GM21723 (cell line): Measurements from ENCODE around the gene ZNF106.

Experiments used
- ATAC-seq: cut with Tn5 transposase; IDR thresholded peaks from one replicate; pipeline ENCODE4 v1.9.1; 2021; ENCODE audit warnings: mild to moderate bottlenecking, moderate library complexity; ENCODE audit not compliant: unreplicated experiment

Gene ZNF106

GRCh38 chr15:42409011-42409410 lies 81.9 kb downstream of the ZNF106 start:
- ATAC-seq = no peak

GRCh38 chr15:42408178-42408577 lies 82.8 kb downstream of the ZNF106 start:
- ATAC-seq = no peak

- no peak for ATAC-seq
Observed at GRCh38 chr15:42405863-42406482, 85.0 kb downstream of the ZNF106 start.

- ATAC-seq = no peak
Observed at GRCh38 chr15:42404461-42405235, 86.3 kb downstream of the ZNF106 start.

GRCh38 chr15:42403389-42403788 lies 87.6 kb downstream of the ZNF106 start:
- ATAC-seq = no peak

- ATAC-seq = no peak
Observed at GRCh38 chr15:42402455-42403205, 88.3 kb downstream of the ZNF106 start.

- ATAC-seq = no peak
Observed at GRCh38 chr15:42401544-42402454, 89.1 kb downstream of the ZNF106 start.

- ATAC-seq = no peak
Observed at GRCh38 chr15:42395838-42396237, 95.1 kb downstream of the ZNF106 start.

- no peak for ATAC-seq
Observed at GRCh38 chr15:42394106-42394505, 96.8 kb downstream of the ZNF106 start.

GRCh38 chr15:42392309-42393024 lies 98.5 kb downstream of the ZNF106 start:
- no peak for ATAC-seq

- ATAC-seq = no peak
Observed at GRCh38 chr15:42387603-42388002, 103.3 kb downstream of the ZNF106 start.

- ATAC-seq = no peak
Observed at GRCh38 chr15:42385980-42386700, 104.8 kb downstream of the ZNF106 start.

- no peak for ATAC-seq
Observed at GRCh38 chr15:42385206-42385979, 105.5 kb downstream of the ZNF106 start.

- ATAC-seq = no peak
Observed at GRCh38 chr15:42384597-42384996, 106.3 kb downstream of the ZNF106 start.

GRCh38 chr15:42378011-42378410 lies 112.9 kb downstream of the ZNF106 start:
- no peak for ATAC-seq

GRCh38 chr15:42375941-42376340 lies 115.0 kb downstream of the ZNF106 start:
- no peak for ATAC-seq

GRCh38 chr15:42375252-42375651 lies 115.7 kb downstream of the ZNF106 start:
- no peak for ATAC-seq

GRCh38 chr15:42374810-42375209 lies 116.1 kb downstream of the ZNF106 start:
- no peak for ATAC-seq

GRCh38 chr15:42373936-42374335 lies 117.0 kb downstream of the ZNF106 start:
- ATAC-seq = no peak
